Central memory CD8-positive, alpha-beta T cell (primary cell): ENCODE data around the gene SLC38A2.

Experiments used
- ATAC-seq: fragments of 150-1000 bp; cut with Tn5 transposase; replicated peaks from 2 replicates; pipeline ENCODE4 v1.10.0; 2022; ENCODE audit warnings: mild to moderate bottlenecking, moderate FRiP score, moderate number of reproducible peaks; ENCODE audit not compliant: poor library complexity, severe bottlenecking; ENCODE audit errors: extremely low read depth
- DNase-seq, 2 donors: peaks; one replicate each; pipeline ENCODE4 v3.0.0; 2021; ENCODE audit warnings: low spot score in 2 of 2
- H3K27ac Mint-ChIP-seq: one replicate; pipeline ENCODE4 v1.8.0; 2022; ENCODE audit warnings: low read depth, mild to moderate bottlenecking, moderate library complexity, mixed read lengths
- H3K27me3 Mint-ChIP-seq: one replicate; pipeline ENCODE4 v1.8.0; 2022; ENCODE audit warnings: mixed read lengths
- H3K36me3 Mint-ChIP-seq: one replicate; pipeline ENCODE4 v1.8.0; 2022; ENCODE audit warnings: mild to moderate bottlenecking, moderate library complexity, mixed read lengths; ENCODE audit not compliant: insufficient read depth
- H3K4me1 Mint-ChIP-seq: one replicate; pipeline ENCODE4 v1.8.0; 2022; ENCODE audit warnings: mixed read lengths
- H3K4me3 Mint-ChIP-seq: one replicate; pipeline ENCODE4 v1.8.0; 2022; ENCODE audit warnings: mild to moderate bottlenecking, moderate library complexity, mixed read lengths
- H3K9me3 Mint-ChIP-seq: one replicate; pipeline ENCODE4 v1.8.0; 2022; ENCODE audit warnings: mixed read lengths

The SLC38A2 gene

GRCh38 chr12:46360370-46360769 lies 12.2 kb downstream of the SLC38A2 start:
- H3K27me3 Mint-ChIP-seq, result no peaks in the 10 kb centered on the region
- no peak overlapping the region for H3K27ac Mint-ChIP-seq
- peaks cover 66% of the 10 kb centered on the region for H3K36me3 Mint-ChIP-seq
- H3K9me3 Mint-ChIP-seq, result no peaks in the 10 kb centered on the region
- no peak overlapping the region for H3K4me3 Mint-ChIP-seq
- ATAC-seq (no peak), DNase-seq (no peak)
- peaks cover 36% of the 10 kb centered on the region for H3K4me1 Mint-ChIP-seq

GRCh38 chr12:46359667-46360280 lies 12.8 kb downstream of the SLC38A2 start:
- H3K27me3 Mint-ChIP-seq, result no peaks in the 10 kb centered on the region
- peaks cover 36% of the 10 kb centered on the region for H3K4me1 Mint-ChIP-seq
- peaks cover 60% of the 10 kb centered on the region for H3K36me3 Mint-ChIP-seq
- ATAC-seq, result no peak
- no peaks in the 10 kb centered on the region for H3K9me3 Mint-ChIP-seq
- no peak overlapping the region for H3K4me3 Mint-ChIP-seq
- no peak for DNase-seq
- no peak overlapping the region for H3K27ac Mint-ChIP-seq

- DNase-seq, result no peak
- H3K27ac Mint-ChIP-seq, result no peak overlapping the region
- H3K4me1 Mint-ChIP-seq, result peaks cover 40% of the 10 kb centered on the region
- no peaks in the 10 kb centered on the region for H3K9me3 Mint-ChIP-seq
- no peaks in the 10 kb centered on the region for H3K27me3 Mint-ChIP-seq
- ATAC-seq, result no peak
- no peak overlapping the region for H3K4me3 Mint-ChIP-seq
- peaks cover 54% of the 10 kb centered on the region for H3K36me3 Mint-ChIP-seq
Observed at GRCh38 chr12:46358791-46359666, 13.5 kb downstream of the SLC38A2 start.

- Mint-ChIP-seq H3K4me3 (no peak overlapping the region), H3K9me3 (no peaks in the 10 kb centered on the region), H3K27ac (no peak overlapping the region), H3K27me3 (no peaks in the 10 kb centered on the region), H3K36me3 (peaks cover 47% of the 10 kb centered on the region), H3K4me1 (peaks cover 36% of the 10 kb centered on the region)
- no peak for ATAC-seq
- DNase-seq, result no peak
Observed at GRCh38 chr12:46358325-46358700, 14.3 kb downstream of the SLC38A2 start.

- H3K27me3 Mint-ChIP-seq, result no peaks in the 10 kb centered on the region
- H3K36me3 Mint-ChIP-seq, result peaks cover 41% of the 10 kb centered on the region
- no peak overlapping the region for H3K4me3 Mint-ChIP-seq
- peaks cover 29% of the 10 kb centered on the region for H3K4me1 Mint-ChIP-seq
- H3K9me3 Mint-ChIP-seq, result no peaks in the 10 kb centered on the region
- ATAC-seq (no peak), DNase-seq (no peak)
- no peak overlapping the region for H3K27ac Mint-ChIP-seq
Observed at GRCh38 chr12:46357438-46358324, 14.9 kb downstream of the SLC38A2 start.

- Mint-ChIP-seq H3K36me3 (peaks cover 32% of the 10 kb centered on the region), H3K4me1 (peaks cover 21% of the 10 kb centered on the region), H3K27ac (no peak overlapping the region), H3K27me3 (no peaks in the 10 kb centered on the region), H3K4me3 (no peak overlapping the region), H3K9me3 (no peaks in the 10 kb centered on the region)
- DNase-seq, result no peak
- ATAC-seq, result no peak
Observed at GRCh38 chr12:46356655-46357437, 15.7 kb downstream of the SLC38A2 start.

- no peak overlapping the region for H3K4me3 Mint-ChIP-seq
- peaks cover 11% of the 10 kb centered on the region for H3K27me3 Mint-ChIP-seq
Observed at GRCh38 chr12:46354802-46355199, 17.8 kb downstream of the SLC38A2 start.

GRCh38 chr12:46354111-46354801 lies 18.3 kb downstream of the SLC38A2 start:
- Mint-ChIP-seq H3K27me3 (peaks cover 11% of the 10 kb centered on the region), H3K4me3 (no peak overlapping the region), H3K27ac (no peak overlapping the region), H3K4me1 (peaks cover 10% of the 10 kb centered on the region), H3K36me3 (peaks cover 11% of the 10 kb centered on the region), H3K9me3 (no peaks in the 10 kb centered on the region)
- no peak for DNase-seq
- ATAC-seq, result no peak

More at GRCh38 chr12:46354802-46355199, 17.8 kb downstream of the SLC38A2 start:
- H3K9me3 Mint-ChIP-seq, result no peaks in the 10 kb centered on the region
- peaks cover 16% of the 10 kb centered on the region for H3K36me3 Mint-ChIP-seq
- DNase-seq, result no peak
- no peak for ATAC-seq
- peaks cover 13% of the 10 kb centered on the region for H3K4me1 Mint-ChIP-seq
- H3K27ac Mint-ChIP-seq, result no peak overlapping the region

- Mint-ChIP-seq H3K27ac (no peak overlapping the region), H3K4me3 (no peak overlapping the region), H3K27me3 (peaks cover 11% of the 10 kb centered on the region), H3K9me3 (no peaks in the 10 kb centered on the region), H3K36me3 (peaks cover 4% of the 10 kb centered on the region), H3K4me1 (peaks cover 9% of the 10 kb centered on the region)
- ATAC-seq, result no peak
- DNase-seq, result no peak
Observed at GRCh38 chr12:46351886-46352650, 20.5 kb downstream of the SLC38A2 start.

- DNase-seq (no peak), ATAC-seq (no peak)
- H3K36me3 Mint-ChIP-seq, result peaks cover 4% of the 10 kb centered on the region
- peaks cover 11% of the 10 kb centered on the region for H3K27me3 Mint-ChIP-seq
- H3K9me3 Mint-ChIP-seq, result no peaks in the 10 kb centered on the region
- H3K27ac Mint-ChIP-seq, result no peak overlapping the region
- peaks cover 9% of the 10 kb centered on the region for H3K4me1 Mint-ChIP-seq
- no peak overlapping the region for H3K4me3 Mint-ChIP-seq
Observed at GRCh38 chr12:46351138-46351537, 21.4 kb downstream of the SLC38A2 start.

GRCh38 chr12:46349253-46349652 lies 23.3 kb downstream of the SLC38A2 start:
- peaks cover 2% of the 10 kb centered on the region for H3K36me3 Mint-ChIP-seq
- no peaks in the 10 kb centered on the region for H3K9me3 Mint-ChIP-seq
- H3K27me3 Mint-ChIP-seq, result peaks cover 11% of the 10 kb centered on the region
- no peak overlapping the region for H3K4me3 Mint-ChIP-seq
- no peak for DNase-seq
- ATAC-seq, result no peak
- no peak overlapping the region for H3K27ac Mint-ChIP-seq
- H3K4me1 Mint-ChIP-seq, result peaks cover 5% of the 10 kb centered on the region
